Smooth muscle cell of the pulmonary artery (primary cell): ENCODE measurements around the gene PLEKHA1. TPM values are rescaled to one million over a fixed set of nuclear protein-coding genes. Genes with fewer than 3 reads are reported as not detected.

Experiments used
- total RNA-seq: library from RNA; depleted of rRNA; stranded (reverse); fragments of >200 nt; gene quantifications from 2 replicates; pipeline ENCODE4 v1.2.3, GENCODE V29; 2014

The PLEKHA1 gene
- total RNA-seq, result 27.9 and 29.8 TPM in 2 replicates

DNA sequence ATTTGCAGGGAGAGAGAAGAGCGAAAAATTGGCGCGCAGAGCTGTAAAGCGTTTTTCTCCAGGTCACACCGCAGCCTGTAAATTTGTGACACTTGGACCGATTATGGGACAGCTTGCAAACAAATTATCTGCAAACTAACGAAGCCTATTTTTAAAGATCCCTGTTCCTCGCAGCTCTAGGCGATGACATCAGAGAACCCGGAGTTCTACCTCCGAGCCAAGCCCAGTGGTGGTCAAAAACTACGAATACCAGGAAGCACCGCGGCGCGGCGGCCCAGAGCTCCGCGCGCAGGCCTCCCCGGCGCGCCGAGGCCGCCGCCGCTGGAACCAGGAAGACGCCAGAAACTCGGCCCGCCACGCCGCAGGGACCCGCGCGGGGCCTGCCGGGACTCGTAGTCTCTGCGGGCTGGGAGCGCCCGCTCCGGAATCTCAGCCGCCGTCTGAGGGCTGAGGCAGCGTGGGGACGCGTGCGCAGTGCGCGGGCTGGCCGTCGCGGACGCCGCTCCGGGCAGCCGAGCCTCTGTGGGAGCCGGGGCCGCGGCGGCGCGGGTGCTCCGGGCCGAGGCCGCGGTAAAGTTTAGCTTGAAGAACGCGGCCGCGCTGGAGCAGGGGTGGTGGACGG lies at the start of gene PLEKHA1:
TSS of gene PLEKHA1 (plus strand) at position 472 of the 622 bp plus-strand sequence. CDS start 18,493 bp downstream, outside the sequence.

DNA sequence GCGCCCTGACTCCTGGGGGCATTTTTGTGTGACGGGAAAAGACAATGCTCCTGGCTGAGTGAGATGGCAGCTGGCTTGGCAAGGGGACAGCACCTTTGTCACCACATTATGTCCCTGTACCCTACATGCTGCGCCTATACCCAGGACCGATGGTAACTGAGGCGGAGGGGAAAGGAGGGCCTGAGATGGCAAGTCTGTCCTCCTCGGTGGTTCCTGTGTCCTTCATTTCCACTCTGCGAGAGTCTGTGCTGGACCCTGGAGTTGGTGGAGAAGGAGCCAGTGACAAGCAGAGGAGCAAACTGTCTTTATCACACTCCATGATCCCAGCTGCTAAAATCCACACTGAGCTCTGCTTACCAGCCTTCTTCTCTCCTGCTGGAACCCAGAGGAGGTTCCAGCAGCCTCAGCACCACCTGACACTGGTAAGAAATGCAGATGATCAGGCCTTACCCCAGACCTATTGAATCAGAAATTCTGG lies 80.1 kb downstream of the PLEKHA1 start, which contains the start of gene ARMS2:
TSS of gene ARMS2 (plus strand) at position 51 of the 478 bp plus-strand sequence. CDS start at position 126, 75 bp downstream.

DNA sequence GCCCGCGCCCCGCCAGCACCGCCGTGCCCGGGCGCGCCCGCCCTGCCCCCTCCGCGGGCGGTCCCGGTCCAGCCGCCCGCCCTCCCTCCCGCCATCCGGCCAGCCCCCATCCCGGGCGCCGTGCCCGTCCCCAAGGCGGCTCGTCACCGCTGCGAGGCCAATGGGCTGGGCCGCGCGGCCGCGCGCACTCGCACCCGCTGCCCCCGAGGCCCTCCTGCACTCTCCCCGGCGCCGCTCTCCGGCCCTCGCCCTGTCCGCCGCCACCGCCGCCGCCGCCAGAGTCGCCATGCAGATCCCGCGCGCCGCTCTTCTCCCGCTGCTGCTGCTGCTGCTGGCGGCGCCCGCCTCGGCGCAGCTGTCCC lies 86.8 kb downstream of the PLEKHA1 start, which contains the start of gene HTRA1:
TSS of gene HTRA1 (plus strand) at position 187 of the 362 bp plus-strand sequence. CDS start at position 287, 100 bp downstream.

Other genes with a start within 250 kb of the PLEKHA1 start
- gene BTBD16, start 103.4 kb upstream of the PLEKHA1 start, total RNA-seq, result 0.13 TPM in 1 of 2 replicates, not detected in the other
- gene ARMS2, start 79.9 kb downstream of the PLEKHA1 start, total RNA-seq, result not detected in 2 replicates
- 591 and 835 TPM in 2 replicates for gene HTRA1, start 86.8 kb downstream of the PLEKHA1 start, total RNA-seq
- 0.03 and 0.13 TPM in 2 replicates for gene DMBT1, start 186.0 kb downstream of the PLEKHA1 start, total RNA-seq